Neutrophil (primary cell): ENCODE measurements around the gene PRDM1.

Experiments
- H3K27ac ChIP-seq: fragments of 200-600 bp; sonication (generic); 2 replicates; pipeline ENCODE4 v1.5.1; 2016; ENCODE audit warnings: mild to moderate bottlenecking, moderate library complexity
- H3K27me3 ChIP-seq: fragments of 200-600 bp; sonication (generic); 2 replicates; pipeline ENCODE4 v1.6.0; 2016; ENCODE audit warnings: mild to moderate bottlenecking
- H3K36me3 ChIP-seq: fragments of 200-600 bp; sonication (generic); 2 replicates; pipeline ENCODE4 v1.5.1; 2017
- H3K4me1 ChIP-seq, 2 experiments: fragments of 200-600 bp in 1 of 2; sonication (generic) in 1 of 2; 1 replicate in 1 of 2; 2 replicates in 1 of 2; pipeline versions ENCODE4 v1.5.1 to v1.6.1; 2013 to 2016; ENCODE audit warnings: low read depth in 1 of 2, low read length in 1 of 2, mild to moderate bottlenecking in 1 of 2, moderate library complexity in 1 of 2; ENCODE audit not compliant: control insufficient read depth in 1 of 2, insufficient read depth in 1 of 2
- H3K4me3 ChIP-seq, 2 experiments: fragments of 200-600 bp in 1 of 2; sonication (generic) in 1 of 2; 1 replicate in 1 of 2; 2 replicates in 1 of 2; pipeline ENCODE4 v1.5.1; 2013 to 2016; ENCODE audit warnings: low read depth in 1 of 2, low read length in 1 of 2, mild to moderate bottlenecking in 1 of 2, moderate library complexity in 1 of 2
- H3K9me3 ChIP-seq: fragments of 200-600 bp; sonication (generic); 2 replicates; pipeline ENCODE4 v1.5.1; 2016
- TF ChIP-seq, protein P1 (sequence below): fragments of 200-600 bp; sonication (generic); IDR thresholded peaks from 2 replicates; pipeline ENCODE4 v1.5.1; 2016; ENCODE audit warnings: antibody characterized with exemption

Gene PRDM1

DNA sequence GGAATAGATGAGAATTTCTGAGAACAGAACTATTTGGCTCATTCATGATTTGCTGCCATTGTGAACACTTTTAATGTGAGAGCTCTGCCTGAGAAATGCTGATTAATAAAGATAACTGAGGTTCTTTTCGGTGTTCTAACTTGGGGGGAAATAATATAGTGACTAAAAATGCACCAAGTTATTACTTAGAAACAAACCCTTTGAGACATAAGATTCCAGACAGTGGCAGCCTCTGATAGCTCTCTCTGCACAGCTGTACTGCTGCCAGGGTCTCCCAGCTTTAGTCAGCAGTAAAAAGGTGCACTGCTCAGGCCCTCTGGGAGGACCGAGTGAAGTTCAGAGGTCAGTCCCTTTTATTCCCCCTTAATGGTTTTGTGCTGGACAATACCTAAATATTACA is 2.5 kb upstream of the PRDM1 start:
- Histone ChIP-seq H3K4me1 (peaks cover 38 to 42% of the 10 kb centered on the region in 2 experiments), H3K27me3 (no peaks in the 10 kb centered on the region), H3K4me3 (no peak overlapping the region), H3K27ac (no peak overlapping the region), H3K9me3 (no peaks in the 10 kb centered on the region), H3K36me3 (peaks cover 4% of the 10 kb centered on the region)
- TF ChIP-seq, protein P1, sequence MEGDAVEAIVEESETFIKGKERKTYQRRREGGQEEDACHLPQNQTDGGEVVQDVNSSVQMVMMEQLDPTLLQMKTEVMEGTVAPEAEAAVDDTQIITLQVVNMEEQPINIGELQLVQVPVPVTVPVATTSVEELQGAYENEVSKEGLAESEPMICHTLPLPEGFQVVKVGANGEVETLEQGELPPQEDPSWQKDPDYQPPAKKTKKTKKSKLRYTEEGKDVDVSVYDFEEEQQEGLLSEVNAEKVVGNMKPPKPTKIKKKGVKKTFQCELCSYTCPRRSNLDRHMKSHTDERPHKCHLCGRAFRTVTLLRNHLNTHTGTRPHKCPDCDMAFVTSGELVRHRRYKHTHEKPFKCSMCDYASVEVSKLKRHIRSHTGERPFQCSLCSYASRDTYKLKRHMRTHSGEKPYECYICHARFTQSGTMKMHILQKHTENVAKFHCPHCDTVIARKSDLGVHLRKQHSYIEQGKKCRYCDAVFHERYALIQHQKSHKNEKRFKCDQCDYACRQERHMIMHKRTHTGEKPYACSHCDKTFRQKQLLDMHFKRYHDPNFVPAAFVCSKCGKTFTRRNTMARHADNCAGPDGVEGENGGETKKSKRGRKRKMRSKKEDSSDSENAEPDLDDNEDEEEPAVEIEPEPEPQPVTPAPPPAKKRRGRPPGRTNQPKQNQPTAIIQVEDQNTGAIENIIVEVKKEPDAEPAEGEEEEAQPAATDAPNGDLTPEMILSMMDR, result no peak

DNA sequence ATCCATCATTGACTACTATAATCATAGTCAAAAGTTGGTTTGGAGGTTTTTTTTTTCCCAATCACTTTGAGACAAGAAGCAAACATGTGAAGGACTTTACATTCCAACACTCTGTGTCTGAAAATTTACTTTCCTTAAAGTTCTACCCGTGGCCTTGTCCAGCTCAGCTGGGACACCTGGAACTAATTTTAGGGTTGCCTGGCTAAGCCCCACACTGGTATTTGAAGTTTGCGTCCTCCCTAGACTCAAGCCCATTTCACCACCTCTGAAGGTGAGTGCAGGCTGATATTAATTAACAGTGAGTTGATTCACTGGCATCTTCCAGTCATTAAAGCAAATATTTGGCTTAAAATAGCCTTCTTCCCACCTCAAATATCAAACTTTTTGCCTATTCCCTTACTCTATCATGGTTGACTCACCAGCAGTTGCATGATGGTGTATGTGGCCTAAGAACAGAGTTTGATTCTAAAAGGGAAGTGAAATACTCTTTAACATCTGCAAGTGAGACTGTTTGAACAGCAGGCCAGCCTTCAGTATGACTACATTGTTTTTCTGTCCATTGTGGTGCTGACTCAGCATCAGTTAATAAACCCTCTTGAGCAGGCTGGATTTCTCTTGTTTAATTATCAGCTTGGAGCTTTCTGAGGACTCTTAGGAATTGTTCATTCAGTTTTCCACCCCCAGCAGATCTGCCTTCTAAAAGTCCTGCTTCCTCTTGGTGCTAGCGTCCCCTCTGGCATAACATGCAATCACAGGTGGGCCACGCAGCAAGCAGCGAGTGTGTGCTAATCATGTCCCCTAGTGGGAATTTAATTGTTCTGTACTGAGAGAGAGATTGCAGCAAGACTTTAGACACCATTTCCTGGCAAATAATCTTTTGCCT is 1.8 kb upstream of the PRDM1 start:
- TF ChIP-seq, protein P1, result no peak
- Histone ChIP-seq H3K27ac (peak overlapping the region; percentile 90), H3K4me3 (no peak overlapping the region)

DNA sequence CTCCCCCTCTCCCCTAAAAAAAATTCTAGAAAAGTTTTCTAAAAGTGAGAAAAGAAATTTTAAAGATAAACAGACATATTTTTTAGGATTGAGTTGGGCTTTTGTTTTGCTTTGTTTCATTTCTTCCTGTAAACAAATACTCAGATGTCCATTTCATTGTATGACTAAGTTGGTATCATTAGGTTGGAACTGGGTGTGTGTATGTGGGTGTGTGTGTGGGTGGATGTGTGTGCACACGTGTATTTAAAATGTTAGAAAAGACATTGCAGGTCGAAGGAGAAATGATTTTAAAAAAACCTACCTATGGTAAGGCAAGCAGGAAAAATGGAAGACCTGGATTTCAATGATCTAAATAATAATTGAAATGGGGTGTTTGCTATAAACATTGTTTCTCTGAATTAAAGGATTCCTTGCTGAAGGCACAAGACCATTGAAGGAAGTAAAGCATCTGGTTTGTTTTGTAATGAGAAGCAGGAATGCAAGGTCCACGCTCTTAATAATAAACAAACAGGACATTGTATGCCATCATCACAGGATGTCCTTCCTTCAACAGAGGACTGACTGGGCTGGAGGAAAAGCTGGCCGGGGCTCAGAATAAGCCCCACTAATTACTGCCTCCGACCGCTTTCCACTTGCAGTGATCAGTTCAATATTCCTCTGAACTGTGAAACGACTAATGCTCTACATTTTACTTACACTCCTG is 996 bp upstream of the PRDM1 start:
- Histone ChIP-seq H3K4me3 (peak overlapping the region; percentile 75 to 76), H3K27ac (peak overlapping the region; percentile 90), H3K9me3 (no peaks in the 10 kb centered on the region), H3K36me3 (peaks cover 10% of the 10 kb centered on the region), H3K4me1 (peaks cover 45 to 48% of the 10 kb centered on the region in 2 experiments), H3K27me3 (no peaks in the 10 kb centered on the region)
- TF ChIP-seq, protein P1, result no peak

More for the DNA sequence above, 1.8 kb upstream of the PRDM1 start:
- Histone ChIP-seq H3K9me3 (no peaks in the 10 kb centered on the region), H3K36me3 (peaks cover 10% of the 10 kb centered on the region), H3K4me1 (peaks cover 38 to 42% of the 10 kb centered on the region in 2 experiments), H3K27me3 (no peaks in the 10 kb centered on the region)

DNA sequence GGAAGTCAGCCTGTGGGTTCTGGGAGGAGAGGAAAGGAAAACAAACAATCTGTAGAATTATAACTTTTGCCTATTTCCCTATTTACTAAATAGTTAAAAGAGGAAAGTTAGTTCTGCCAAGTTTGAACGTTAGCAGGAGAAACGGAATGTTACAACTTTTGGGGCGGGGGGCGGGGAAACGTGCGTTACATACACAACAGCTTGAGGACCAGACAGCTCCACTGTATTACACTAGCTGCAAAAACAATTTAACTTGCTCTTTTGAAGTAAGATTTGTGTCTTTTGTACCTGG is 498 bp upstream of the PRDM1 start:
- Histone ChIP-seq H3K4me1 (peaks cover 49 to 51% of the 10 kb centered on the region in 2 experiments), H3K9me3 (no peaks in the 10 kb centered on the region), H3K4me3 (peak overlapping the region; percentile 75 to 76), H3K27me3 (no peaks in the 10 kb centered on the region), H3K27ac (peak overlapping the region; percentile 90), H3K36me3 (peaks cover 10% of the 10 kb centered on the region)
- TF ChIP-seq, protein P1, result no peak

DNA sequence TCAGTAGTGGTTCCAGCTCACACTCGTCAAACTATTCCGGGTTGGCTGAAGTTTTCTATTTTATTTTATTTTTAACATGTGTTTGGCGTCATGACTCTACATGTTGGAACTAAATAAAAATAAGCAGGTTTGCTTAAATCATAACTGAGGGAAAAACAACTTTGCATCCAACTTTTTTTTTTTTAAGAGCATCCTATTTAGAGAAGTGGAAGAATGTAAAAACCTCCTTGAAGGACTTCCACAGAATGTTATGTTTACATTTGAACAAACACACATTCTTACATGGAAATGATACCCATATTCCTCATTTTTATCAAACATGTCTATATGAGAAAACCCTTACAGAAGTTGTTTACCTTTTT is 659 bp downstream of the PRDM1 start:
- H3K27ac ChIP-seq, result peak overlapping the region; percentile 90

More for the DNA sequence above, 659 bp downstream of the PRDM1 start:
- TF ChIP-seq, protein P1, result no peak
- Histone ChIP-seq H3K4me3 (peak overlapping the region; percentile 75 to 76), H3K4me1 (peaks cover 49 to 51% of the 10 kb centered on the region in 2 experiments), H3K9me3 (no peaks in the 10 kb centered on the region), H3K27me3 (no peaks in the 10 kb centered on the region), H3K36me3 (peaks cover 10% of the 10 kb centered on the region)
